Fibroblast of lung (primary cell): ENCODE measurements around the gene SLC25A40. TPM values are rescaled to one million over a fixed set of nuclear protein-coding genes. Genes with fewer than 3 reads are reported as not detected.
"Not testable (repeated sequence)": the region's sequence is repeated elsewhere in the genome, so short reads cannot be mapped to it uniquely, and the experiment has no call there.

Experiments used
- DNase-seq, 2 donors: peaks; one replicate each; pipeline versions ENCODE4 v3.0.0 to v3.0.0-alpha.2; 2010; ENCODE audit warnings: low read depth in 2 of 2
- H2AFZ ChIP-seq: 2 replicates; pipeline ENCODE4 v1.5.1; 2012; ENCODE audit warnings: low read length, control low read depth, inconsistent platforms
- H3K27ac ChIP-seq: 2 replicates; pipeline ENCODE4 v1.5.1; 2011; ENCODE audit warnings: low read length, control low read depth; ENCODE audit not compliant: insufficient read depth
- H3K27me3 ChIP-seq: 2 replicates; pipeline ENCODE4 v1.5.1; 2011; ENCODE audit warnings: mild to moderate bottlenecking, low read length; ENCODE audit not compliant: control insufficient read depth, insufficient read depth
- H3K36me3 ChIP-seq: 2 replicates; pipeline ENCODE4 v1.5.1; 2011; ENCODE audit warnings: low read length; ENCODE audit not compliant: control insufficient read depth, insufficient read depth
- H3K4me1 ChIP-seq: 2 replicates; pipeline ENCODE4 v1.5.1; 2011; ENCODE audit warnings: low read length; ENCODE audit not compliant: control insufficient read depth, insufficient read depth; ENCODE audit errors: extremely low read depth
- H3K4me2 ChIP-seq: 2 replicates; pipeline ENCODE4 v1.5.1; 2011; ENCODE audit warnings: low read length, control low read depth; ENCODE audit not compliant: insufficient read depth; ENCODE audit errors: extremely low read depth
- H3K4me3 ChIP-seq, 4 experiments: fragments of 200-600 bp in 1 of 4; sonication (generic) in 1 of 4; replicated peaks in 1 of 4; 2 replicates each; pipeline ENCODE4 v1.5.1; 2011 to 2016; ENCODE audit warnings: low read length in 4 of 4, low read depth in 3 of 4, mild to moderate bottlenecking in 3 of 4, control low read depth in 2 of 4, inconsistent platforms in 1 of 4, mixed read lengths in 1 of 4; ENCODE audit not compliant: insufficient read depth in 1 of 4; ENCODE audit errors: control extremely low read depth in 1 of 4
- H3K79me2 ChIP-seq: 2 replicates; pipeline ENCODE4 v1.5.1; 2012; ENCODE audit warnings: mild to moderate bottlenecking, low read length, inconsistent platforms; ENCODE audit not compliant: control insufficient read depth, insufficient read depth
- H3K9ac ChIP-seq: 2 replicates; pipeline ENCODE4 v1.5.1; 2011; ENCODE audit warnings: mild to moderate bottlenecking, low read length, control low read depth; ENCODE audit not compliant: insufficient read depth
- H3K9me3 ChIP-seq: 2 replicates; pipeline ENCODE4 v1.5.1; 2012; ENCODE audit warnings: low read depth, low read length; ENCODE audit not compliant: control insufficient read depth, insufficient read depth
- H4K20me1 ChIP-seq: 2 replicates; pipeline ENCODE4 v1.5.1; 2011; ENCODE audit warnings: low read length; ENCODE audit not compliant: control insufficient read depth, insufficient read depth; ENCODE audit errors: extremely low read depth
- EZH2 ChIP-seq: IDR thresholded peaks from 2 replicates; pipeline ENCODE4 v1.5.1; 2012; ENCODE audit warnings: low read length, control low read depth, mild to moderate bottlenecking; ENCODE audit errors: missing control alignments
- polyA plus RNA-seq, 2 donors: library from polyadenylated mRNA; depleted of rRNA in 1 of 2; stranded (reverse) in 1 of 2; unstranded in 1 of 2; fragments of >200 nt; gene quantifications; 2 replicates each; pipeline ENCODE4 v1.2.1, GENCODE V29; 2011 to 2012; ENCODE audit warnings: missing spikeins in 1 of 2
- total RNA-seq: library from RNA; depleted of rRNA; stranded (reverse); fragments of >200 nt; gene quantifications from 2 replicates; pipeline ENCODE4 v1.2.1, GENCODE V29; 2014
- TF ChIP-seq, protein P1 (sequence below), 2 donors: IDR thresholded peaks in 1 of 2; conservative IDR thresholded peaks in 1 of 2; 1 replicate in 1 of 2; 2 replicates in 1 of 2; pipeline ENCODE4 v1.5.1; 2011 to 2012; ENCODE audit warnings: low read length in 2 of 2, control low read depth in 1 of 2, inconsistent platforms in 1 of 2, low read depth in 1 of 2, mild to moderate bottlenecking in 1 of 2

SLC25A40 gene
- total and polyA plus RNA-seq, 2 donors (not counting 1 experiment from before 2014, with no cell fraction given), result 6.3 to 10.2 TPM

DNA sequence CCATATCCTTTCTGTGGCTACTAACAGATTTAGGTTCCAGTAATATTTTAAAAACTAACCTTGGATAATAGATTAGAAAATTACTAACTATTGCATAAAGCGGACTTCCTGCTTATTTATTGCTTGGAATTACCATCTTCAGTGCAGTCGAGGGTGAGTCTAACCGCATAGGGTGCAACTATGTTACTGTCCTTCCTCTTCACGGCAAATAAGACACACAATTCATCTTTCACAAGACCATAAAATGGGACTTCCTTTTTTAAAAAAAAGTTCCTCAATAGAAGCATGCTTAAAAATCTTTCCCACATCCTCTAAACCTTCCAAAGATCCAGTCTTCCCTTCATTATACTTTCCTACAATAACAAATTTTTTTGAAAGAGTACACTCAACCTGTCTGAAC, 2.1 kb downstream of the SLC25A40 start:
- H3K27me3 ChIP-seq, result no peaks in the 10 kb centered on the region
- H3K9me3 ChIP-seq, result no peaks in the 10 kb centered on the region
- no peak overlapping the region for H3K9ac ChIP-seq
- H3K36me3 ChIP-seq, result no peaks in the 10 kb centered on the region
- no peak overlapping the region for H2AFZ ChIP-seq
- no peaks in the 10 kb centered on the region for H4K20me1 ChIP-seq
- H3K4me3 ChIP-seq, result no peak overlapping the region
- H3K27ac ChIP-seq, result no peak overlapping the region
- TF ChIP-seq, protein P1, sequence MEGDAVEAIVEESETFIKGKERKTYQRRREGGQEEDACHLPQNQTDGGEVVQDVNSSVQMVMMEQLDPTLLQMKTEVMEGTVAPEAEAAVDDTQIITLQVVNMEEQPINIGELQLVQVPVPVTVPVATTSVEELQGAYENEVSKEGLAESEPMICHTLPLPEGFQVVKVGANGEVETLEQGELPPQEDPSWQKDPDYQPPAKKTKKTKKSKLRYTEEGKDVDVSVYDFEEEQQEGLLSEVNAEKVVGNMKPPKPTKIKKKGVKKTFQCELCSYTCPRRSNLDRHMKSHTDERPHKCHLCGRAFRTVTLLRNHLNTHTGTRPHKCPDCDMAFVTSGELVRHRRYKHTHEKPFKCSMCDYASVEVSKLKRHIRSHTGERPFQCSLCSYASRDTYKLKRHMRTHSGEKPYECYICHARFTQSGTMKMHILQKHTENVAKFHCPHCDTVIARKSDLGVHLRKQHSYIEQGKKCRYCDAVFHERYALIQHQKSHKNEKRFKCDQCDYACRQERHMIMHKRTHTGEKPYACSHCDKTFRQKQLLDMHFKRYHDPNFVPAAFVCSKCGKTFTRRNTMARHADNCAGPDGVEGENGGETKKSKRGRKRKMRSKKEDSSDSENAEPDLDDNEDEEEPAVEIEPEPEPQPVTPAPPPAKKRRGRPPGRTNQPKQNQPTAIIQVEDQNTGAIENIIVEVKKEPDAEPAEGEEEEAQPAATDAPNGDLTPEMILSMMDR (conservative IDR thresholded peaks at IDR 0.05 in 1 of 2, IDR thresholded peaks at IDR 0.05 in 1 of 2; ENCODE audit: low read depth in 1 of 2, low read length in 2 of 2), result no peak
- no peak for TF ChIP-seq EZH2
- H3K4me2 ChIP-seq, result peak overlapping the region; percentile 36
- no peak for DNase-seq
- H3K79me2 ChIP-seq, result peaks cover 63% of the 10 kb centered on the region
- H3K4me1 ChIP-seq, result no peaks in the 10 kb centered on the region

DNA sequence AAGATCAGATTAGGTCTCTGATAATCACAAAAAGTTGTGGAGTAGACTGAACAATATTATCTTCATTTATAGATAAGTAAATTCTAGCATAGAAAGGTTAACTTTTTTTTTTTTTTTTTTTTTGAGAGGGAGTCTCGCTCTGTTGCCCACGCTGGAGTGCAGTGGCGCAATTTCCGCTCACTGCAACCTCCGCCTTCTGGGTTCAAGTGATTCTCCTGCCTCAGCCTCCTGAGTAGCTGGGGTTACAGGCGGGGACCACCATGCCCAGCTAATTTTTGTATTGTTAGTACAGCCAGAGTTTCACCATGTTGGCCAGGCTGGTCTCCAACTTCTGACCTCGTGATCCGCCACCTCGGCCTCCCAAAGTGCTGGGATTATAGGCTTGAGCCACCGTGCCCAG, 2.8 kb downstream of the SLC25A40 start:
- not testable (repeated sequence) for DNase-seq, H3K27me3 ChIP-seq, H3K27ac ChIP-seq, H3K4me3 ChIP-seq, H4K20me1 ChIP-seq, H3K4me1 ChIP-seq, H2AFZ ChIP-seq, H3K9ac ChIP-seq, H3K4me2 ChIP-seq, H3K36me3 ChIP-seq, H3K9me3 ChIP-seq
- peaks cover 55% of the 10 kb centered on the region for H3K79me2 ChIP-seq

DNA sequence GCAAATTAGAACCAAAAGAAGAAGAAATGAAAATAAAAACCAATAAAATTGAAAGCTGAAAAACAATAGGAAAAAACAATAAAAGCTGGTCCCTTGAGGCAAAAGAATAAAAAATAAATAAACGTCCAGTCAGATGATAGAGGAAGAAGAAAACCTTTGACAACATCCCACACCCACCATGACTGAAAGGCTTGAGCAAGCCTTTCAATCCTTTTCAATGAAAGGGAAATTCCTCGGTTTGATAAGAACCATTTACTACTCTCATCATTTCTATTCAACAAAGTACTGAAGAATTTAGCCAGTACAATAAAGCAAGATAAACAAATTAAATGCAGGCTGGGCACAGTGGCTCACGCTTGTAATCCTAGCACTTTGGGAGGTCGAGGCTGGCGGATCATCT, 3.8 kb downstream of the SLC25A40 start:
- no peaks in the 10 kb centered on the region for H3K27me3 ChIP-seq
- DNase-seq, result no peak
- H2AFZ ChIP-seq, result no peak overlapping the region
- no peak for TF ChIP-seq EZH2
- TF ChIP-seq, protein P1 (conservative IDR thresholded peaks at IDR 0.05 in 1 of 2, IDR thresholded peaks at IDR 0.05 in 1 of 2; ENCODE audit: low read depth in 1 of 2, low read length in 2 of 2), result no peak
- H4K20me1 ChIP-seq, result no peaks in the 10 kb centered on the region
- H3K9me3 ChIP-seq, result no peaks in the 10 kb centered on the region
- no peak overlapping the region for H3K4me3 ChIP-seq
- H3K79me2 ChIP-seq, result peaks cover 46% of the 10 kb centered on the region
- no peaks in the 10 kb centered on the region for H3K4me1 ChIP-seq
- no peaks in the 10 kb centered on the region for H3K36me3 ChIP-seq
- no peak overlapping the region for H3K9ac ChIP-seq
- H3K27ac ChIP-seq, result no peak overlapping the region
- no peak overlapping the region for H3K4me2 ChIP-seq
